Activated CD8-positive, alpha-beta memory T cell treated with anti-CD3 and anti-CD28 coated beads, Interleukin-2, amount 50 U/mL, for 48 hours (primary cell): Measurements from ENCODE around the gene HSPA6.
A peak's percentile ranks its signal among the peaks of the same experiment; 100 is the strongest.
"Not testable (repeated sequence)": the region's sequence is repeated elsewhere in the genome, so short reads cannot be mapped to it uniquely, and the experiment has no call there.

Source experiments
- DNase-seq: peaks from one replicate; pipeline ENCODE4 v3.0.0-alpha.2; 2020

The HSPA6 gene

DNA sequence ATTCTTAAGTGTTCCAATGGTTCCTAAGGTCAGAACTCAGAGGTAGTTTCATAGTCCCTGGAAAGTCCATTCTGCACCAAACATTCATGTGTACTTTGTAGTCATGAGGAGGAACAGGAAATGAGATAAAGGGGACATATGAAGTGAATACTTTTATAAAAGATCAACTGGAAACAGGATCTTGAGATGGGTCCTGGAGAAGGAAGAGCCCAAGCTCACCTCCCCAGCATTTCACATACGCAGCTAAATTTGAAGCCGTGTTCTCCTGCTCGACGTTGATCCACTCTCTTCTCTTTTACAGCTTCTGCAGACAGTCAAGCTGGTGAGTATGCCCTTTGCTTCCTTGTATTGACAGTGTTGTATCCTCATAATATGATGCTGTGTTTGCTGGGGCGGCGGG is 18.7 kb upstream of the HSPA6 start:
- no peak for DNase-seq

- DNase-seq: no peak
Observed at GRCh38 chr1:161506336-161507223, 17.8 kb upstream of the HSPA6 start.

DNA sequence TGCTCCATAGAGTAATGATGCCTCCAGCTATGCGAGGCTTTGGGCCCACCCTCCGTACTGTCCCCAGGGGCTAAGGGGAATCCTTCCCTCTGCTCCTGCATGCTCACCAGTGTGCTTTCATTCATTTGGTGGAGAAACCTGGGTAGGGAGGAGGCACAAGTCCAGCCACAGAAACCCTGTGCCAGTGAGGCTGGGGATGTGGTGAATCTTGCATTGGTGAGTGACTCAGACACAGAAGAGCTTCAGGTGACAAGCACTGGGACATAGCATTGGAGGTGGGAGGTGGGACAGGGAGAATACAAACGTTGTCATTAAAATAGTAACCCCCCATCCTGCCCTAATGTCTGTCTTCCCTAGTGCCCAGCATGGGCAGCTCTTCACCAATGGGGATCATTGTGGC is 13.9 kb upstream of the HSPA6 start:
- DNase-seq: no peak

GRCh38 chr1:161511018-161511755 is 13.2 kb upstream of the HSPA6 start:
- no peak for DNase-seq

DNA sequence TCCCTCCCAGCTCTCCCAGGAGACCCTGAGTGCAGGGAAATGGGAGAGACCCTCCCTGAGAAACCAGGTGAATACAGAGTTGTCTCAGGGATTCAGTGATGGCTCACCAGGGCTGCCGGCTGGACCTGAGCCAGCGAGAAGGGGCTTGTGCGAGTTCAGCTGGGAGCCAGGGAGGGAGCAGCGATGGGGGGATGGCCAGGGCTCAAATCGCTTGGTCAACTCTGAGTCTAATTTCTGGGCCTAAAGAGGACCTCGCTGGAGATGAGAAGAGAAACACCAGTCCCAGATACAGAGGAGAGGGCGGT is 12.6 kb upstream of the HSPA6 start:
- no peak for DNase-seq

GRCh38 chr1:161512636-161513447 is 11.5 kb upstream of the HSPA6 start:
- DNase-seq: not testable (repeated sequence)

DNA sequence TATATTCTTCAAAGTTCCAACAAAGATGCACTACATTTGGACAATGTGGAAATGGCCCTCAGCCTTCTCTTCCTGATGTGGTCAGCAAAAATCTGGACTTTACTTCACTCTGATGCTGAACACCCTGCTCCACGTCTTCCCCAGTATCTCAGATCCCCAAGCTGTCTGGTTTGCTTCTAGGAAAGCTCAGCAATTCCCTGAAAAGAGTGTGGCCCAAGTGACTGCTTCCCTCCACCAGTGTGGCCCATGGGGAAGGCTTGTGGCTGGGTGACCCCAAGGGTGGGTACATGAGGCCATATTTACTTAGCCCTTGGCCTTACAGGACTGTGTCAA is 10.9 kb upstream of the HSPA6 start:
- DNase-seq: not testable (repeated sequence)

- DNase-seq: not testable (repeated sequence)
Observed at GRCh38 chr1:161513953-161514352, 10.4 kb upstream of the HSPA6 start.

DNA sequence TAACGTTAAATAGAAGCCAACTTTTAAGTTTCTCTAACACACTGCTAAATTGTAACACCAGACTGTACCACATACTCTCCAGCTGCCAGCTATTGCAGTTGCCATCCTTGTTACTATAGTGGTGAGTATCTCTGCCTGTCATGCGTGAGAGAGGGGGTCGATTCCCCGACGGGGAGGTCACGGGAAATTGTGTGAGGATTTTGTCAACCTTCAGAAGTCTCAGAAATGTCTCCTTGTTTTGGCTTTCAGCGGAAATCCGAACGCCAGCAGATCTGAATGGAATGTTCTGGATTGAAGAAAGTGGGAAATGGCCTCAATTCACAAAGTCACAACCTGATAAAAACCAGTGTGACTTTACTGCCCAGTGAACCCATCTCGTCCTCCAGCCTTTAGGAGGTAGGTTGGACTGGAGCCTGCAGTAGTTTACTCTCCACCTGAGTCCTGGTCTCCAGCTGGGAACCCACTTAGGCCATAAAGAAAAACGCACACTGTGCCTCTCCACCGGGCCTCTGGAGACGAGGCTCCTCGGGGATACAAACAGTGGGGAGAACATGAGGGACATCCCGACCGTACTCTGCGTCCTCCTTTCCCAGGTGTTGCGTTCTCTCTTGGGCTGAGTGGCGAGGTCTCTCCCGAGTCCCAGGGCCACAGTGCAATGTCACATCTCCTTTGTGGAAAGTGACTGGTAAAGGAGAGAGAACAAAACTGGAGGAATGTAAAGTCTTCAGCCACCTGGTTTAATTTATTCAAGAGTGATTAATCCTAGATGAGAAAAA is 1.1 kb upstream of the HSPA6 start:
- DNase-seq: not testable (repeated sequence)

DNA sequence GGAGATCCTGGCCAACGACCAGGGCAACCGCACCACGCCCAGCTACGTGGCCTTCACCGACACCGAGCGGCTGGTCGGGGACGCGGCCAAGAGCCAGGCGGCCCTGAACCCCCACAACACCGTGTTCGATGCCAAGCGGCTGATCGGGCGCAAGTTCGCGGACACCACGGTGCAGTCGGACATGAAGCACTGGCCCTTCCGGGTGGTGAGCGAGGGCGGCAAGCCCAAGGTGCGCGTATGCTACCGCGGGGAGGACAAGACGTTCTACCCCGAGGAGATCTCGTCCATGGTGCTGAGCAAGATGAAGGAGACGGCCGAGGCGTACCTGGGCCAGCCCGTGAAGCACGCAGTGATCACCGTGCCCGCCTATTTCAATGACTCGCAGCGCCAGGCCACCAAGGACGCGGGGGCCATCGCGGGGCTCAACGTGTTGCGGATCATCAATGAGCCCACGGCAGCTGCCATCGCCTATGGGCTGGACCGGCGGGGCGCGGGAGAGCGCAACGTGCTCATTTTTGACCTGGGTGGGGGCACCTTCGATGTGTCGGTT is 477 bp downstream of the HSPA6 start:
- not testable (repeated sequence) for DNase-seq

DNA sequence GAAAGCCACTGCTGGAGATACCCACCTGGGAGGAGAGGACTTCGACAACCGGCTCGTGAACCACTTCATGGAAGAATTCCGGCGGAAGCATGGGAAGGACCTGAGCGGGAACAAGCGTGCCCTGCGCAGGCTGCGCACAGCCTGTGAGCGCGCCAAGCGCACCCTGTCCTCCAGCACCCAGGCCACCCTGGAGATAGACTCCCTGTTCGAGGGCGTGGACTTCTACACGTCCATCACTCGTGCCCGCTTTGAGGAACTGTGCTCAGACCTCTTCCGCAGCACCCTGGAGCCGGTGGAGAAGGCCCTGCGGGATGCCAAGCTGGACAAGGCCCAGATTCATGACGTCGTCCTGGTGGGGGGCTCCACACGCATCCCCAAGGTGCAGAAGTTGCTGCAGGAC is 981 bp downstream of the HSPA6 start:
- not testable (repeated sequence) for DNase-seq

GRCh38 chr1:161525918-161526317 is 1.6 kb downstream of the HSPA6 start:
- not testable (repeated sequence) for DNase-seq

DNA sequence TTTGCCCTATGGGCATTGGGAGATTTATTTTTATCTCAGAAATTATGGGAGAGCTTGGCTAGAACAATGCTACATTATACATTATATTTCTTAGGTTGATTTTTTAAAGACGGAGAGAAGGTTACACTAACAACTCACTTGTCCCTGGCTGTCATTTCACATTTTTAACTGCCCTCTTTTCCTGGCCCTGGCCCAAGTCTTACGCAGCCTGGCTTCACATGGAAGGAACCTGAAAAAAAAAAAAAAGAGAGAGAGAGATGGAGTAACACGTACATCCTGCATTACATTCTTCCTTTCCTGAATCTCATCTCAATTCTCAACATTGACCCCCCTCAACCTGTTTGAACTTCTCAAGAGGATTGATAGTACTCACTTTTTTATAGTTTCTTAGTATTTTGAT is 4.2 kb downstream of the HSPA6 start:
- DNase-seq: not testable (repeated sequence)

DNA sequence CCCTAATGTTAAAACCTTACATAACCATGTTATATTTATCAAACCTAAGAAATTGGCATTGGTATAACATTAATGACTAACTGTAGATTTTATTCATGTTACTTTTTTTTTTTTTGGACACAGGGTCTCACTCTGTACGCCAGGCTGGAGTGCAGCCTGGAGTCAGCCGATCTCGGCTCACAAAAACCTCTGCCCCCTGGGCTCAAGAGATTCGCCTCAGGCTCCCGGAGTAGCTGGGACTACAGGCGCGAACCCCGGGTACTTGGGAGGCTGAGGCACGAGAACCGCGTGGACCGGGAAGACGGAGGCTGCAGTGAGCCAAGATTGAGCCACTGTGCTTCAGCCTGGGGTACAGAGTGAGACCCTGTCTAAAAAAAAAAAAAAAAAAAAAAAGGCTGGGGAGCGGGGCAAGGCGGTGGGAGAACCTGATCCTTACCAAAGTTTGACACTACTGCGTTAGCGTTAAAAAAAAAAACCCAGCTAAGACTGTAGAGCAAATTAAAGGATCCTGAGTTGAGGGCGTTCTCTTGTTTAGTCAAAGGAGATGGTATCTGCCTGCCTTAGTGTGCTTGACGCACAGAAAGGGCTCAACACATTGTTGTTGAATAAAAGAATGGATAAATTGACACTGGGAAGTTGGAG is 5.2 kb downstream of the HSPA6 start:
- DNase-seq: not testable (repeated sequence)

DNA sequence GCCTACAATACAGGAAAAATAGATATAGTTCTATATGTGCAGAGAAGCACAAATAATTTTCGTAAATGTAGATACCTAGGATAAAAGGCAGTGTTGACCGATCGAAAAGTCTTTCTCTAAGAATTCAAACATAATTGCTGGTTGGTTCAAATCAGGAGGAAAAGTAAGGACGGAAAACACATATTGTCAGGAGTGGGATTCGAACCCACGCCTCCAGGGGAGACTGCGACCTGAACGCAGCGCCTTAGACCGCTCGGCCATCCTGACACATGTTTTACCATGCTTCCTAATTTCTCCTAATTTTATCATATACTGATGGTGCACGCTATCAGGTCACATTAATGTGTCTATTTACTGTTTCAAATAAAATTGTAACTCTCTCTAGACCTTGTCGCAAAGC is 5.8 kb downstream of the HSPA6 start:
- peak; percentile 90 for DNase-seq

- DNase-seq: peak; percentile 99
Observed at GRCh38 chr1:161530671-161531641, 6.6 kb downstream of the HSPA6 start.

GRCh38 chr1:161531986-161532643 is 7.8 kb downstream of the HSPA6 start:
- DNase-seq: no peak

DNA sequence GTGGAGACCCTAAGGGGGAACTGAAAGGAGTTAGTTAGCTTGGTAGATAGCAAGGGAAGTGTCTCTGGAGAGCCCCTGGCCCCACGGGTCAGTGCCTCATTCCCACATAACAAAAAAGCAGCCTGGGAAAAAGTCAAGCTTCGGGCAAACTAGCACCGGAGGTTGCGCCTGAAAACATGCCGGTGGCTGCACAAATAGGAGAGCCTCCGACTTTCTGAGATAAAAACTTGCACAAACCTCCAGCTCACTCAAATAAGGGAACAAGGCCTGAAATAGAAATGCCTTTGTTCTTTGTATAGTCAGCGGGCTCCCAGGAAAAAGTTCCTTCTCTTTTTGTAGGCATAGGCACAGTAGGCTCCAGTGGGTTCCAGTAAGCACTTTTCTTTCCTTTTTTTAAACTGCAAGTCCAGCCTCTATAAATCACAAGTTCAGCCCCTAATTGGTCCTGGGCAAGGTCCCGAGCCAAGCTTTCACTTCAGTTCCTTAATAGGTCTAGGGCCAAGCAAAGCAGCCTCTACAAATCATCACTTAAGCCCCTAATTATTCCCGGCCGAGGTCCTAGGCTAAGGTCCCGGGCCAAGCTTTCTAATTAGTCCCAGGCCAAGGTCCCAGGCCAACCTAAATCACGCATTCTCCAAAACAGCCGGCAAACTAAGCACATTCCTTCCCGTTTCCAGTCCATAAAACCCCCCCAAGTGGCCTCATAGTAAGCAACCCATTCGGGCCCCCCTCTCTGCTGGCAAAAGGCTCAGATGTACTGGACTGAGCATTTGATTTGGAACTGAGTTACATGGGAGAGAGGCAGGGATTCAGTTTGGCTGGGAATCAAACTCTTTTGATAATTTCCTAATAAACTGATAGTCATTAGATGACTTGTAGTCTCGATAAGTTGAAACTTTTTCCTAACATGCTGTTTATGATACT is 8.6 kb downstream of the HSPA6 start:
- not testable (repeated sequence) for DNase-seq
